ENCODE results near the gene EXOC3L4. TPM values are rescaled to one million over a fixed set of nuclear protein-coding genes. Genes with fewer than 3 reads are reported as not detected.

Gene EXOC3L4
- total and polyA plus RNA-seq, 9 of the 15 experiments (the other 6 are each of a cell fraction or from before 2014, with no cell fraction given), result 0.10 to 6.7 (median 0.98) TPM; not detected in 1

- H3K9ac ChIP-seq (ENCODE audit: insufficient read depth in 1 of 2, low read depth in 2 of 2, low read length in 2 of 2), result no peak overlapping the region
- H3K27ac ChIP-seq (ENCODE audit: extremely low read depth, low read depth, low read length), result no peak overlapping the region
- peaks cover 26% of the 10 kb centered on the region for H3K79me2 ChIP-seq (ENCODE audit: control insufficient read depth, insufficient read depth, low read length)
- no peak for DNase-seq (ENCODE audit: extremely low read depth in 1 of 4, low spot score in 3 of 4)
- ChIA-PET POLR2A (no interaction called here), CTCF (ENCODE audit: low intra/inter-chr PET ratio) (no interaction called here)
- H4K20me1 ChIP-seq (replicated peaks; ENCODE audit: control insufficient read depth, insufficient read depth, low read length), result no peaks in the 10 kb centered on the region
- ATAC-seq, result no peak
- 57% methylated on average over 26 of the region's 39 CpGs for WGBS (ENCODE audit: insufficient coverage, low coverage, missing lambda C conversion rate)
- H3K9me1 ChIP-seq (ENCODE audit: control insufficient read depth, insufficient read depth, low read length), result no peaks in the 10 kb centered on the region
- peaks cover 0 to 5% of the 10 kb centered on the region in 2 experiments; a peak in 1 of 5 replicates for H3K27me3 ChIP-seq (ENCODE audit: control insufficient read depth in 2 of 2, insufficient read depth in 2 of 2, low read length in 2 of 2)
- TF ChIP-seq PRPF4 (IDR thresholded peaks at IDR 0.05; ENCODE audit: insufficient read depth, low read depth, low read length, poor library complexity, severe bottlenecking) (no peak), MCM7 (IDR thresholded peaks at IDR 0.05) (no peak), BRD4 (IDR thresholded peaks at IDR 0.05) (no peak), FOXJ2 (tag; IDR thresholded peaks at IDR 0.05) (no peak), POLR2G (IDR thresholded peaks at IDR 0.05; ENCODE audit: low read depth, low read length) (no peak), RBM25 (IDR thresholded peaks at IDR 0.05; ENCODE audit: low read depth, low read length, severe bottlenecking) (no peak), CCAR2 (IDR thresholded peaks at IDR 0.05; ENCODE audit: low read depth, low read length) (no peak), MIER1 (IDR thresholded peaks at IDR 0.05; ENCODE audit: low read depth) (no peak), E2F5 (CRISPR knock-in tag; IDR thresholded peaks at IDR 0.05) (no peak), ATF2 (CRISPR knock-in tag; IDR thresholded peaks at IDR 0.05) (no peak), ARNT (IDR thresholded peaks at IDR 0.05) (no peak), ZNF695 (CRISPR knock-in tag; IDR thresholded peaks at IDR 0.05) (no peak), PCBP1 (IDR thresholded peaks at IDR 0.05; ENCODE audit: low read depth, low read length, poor library complexity, severe bottlenecking) (no peak), GATAD2B (IDR thresholded peaks at IDR 0.05; ENCODE audit: borderline replicate concordance) (no peak)
- peak overlapping the region; percentile 70; the same call in 1 of the 2 replicates for H2AFZ ChIP-seq (ENCODE audit: low read depth, low read length)
- H3K4me2 ChIP-seq (ENCODE audit: insufficient read depth, low read length), result peak overlapping the region; percentile 55
- H3K4me3 ChIP-seq, result peak overlapping the region; percentile 30
- intact Hi-C loops (cut with micrococcal nuclease) (no loop called here), in situ Hi-C loops (cut with MboI) (no loop called here)
- no TSS peak for BruUV-seq (replicated peaks)
- no peak for FAIRE-seq
- no peaks in the 10 kb centered on the region for H3K9me3 ChIP-seq (replicated peaks; ENCODE audit: control insufficient read depth, insufficient read depth, low read depth, low read length)
- peaks cover 14 to 23% of the 10 kb centered on the region in 2 experiments; a peak in 4 of 5 replicates for H3K4me1 ChIP-seq (replicated peaks in 1 of 2; ENCODE audit: control insufficient read depth in 2 of 2, insufficient read depth in 2 of 2, low read length in 2 of 2)
- H3K36me3 ChIP-seq (ENCODE audit: control insufficient read depth, insufficient read depth, low read length), result no peaks in the 10 kb centered on the region
Observed at GRCh38 chr14:103058164-103059055, 36.1 kb upstream of the EXOC3L4 start.
